Raji (cell line): ENCODE measurements around the gene CRYL1.

Experiments used
- POLR2A ChIP-seq: IDR thresholded peaks from 2 replicates; pipeline ENCODE4 v1.6.1; 2011; ENCODE audit warnings: low read depth, low read length, control low read depth; ENCODE audit not compliant: insufficient read depth

CRYL1 gene

GRCh38 chr13:20399961-20400360, 125.7 kb downstream of the CRYL1 start:
- no peak for TF ChIP-seq POLR2A

DNA sequence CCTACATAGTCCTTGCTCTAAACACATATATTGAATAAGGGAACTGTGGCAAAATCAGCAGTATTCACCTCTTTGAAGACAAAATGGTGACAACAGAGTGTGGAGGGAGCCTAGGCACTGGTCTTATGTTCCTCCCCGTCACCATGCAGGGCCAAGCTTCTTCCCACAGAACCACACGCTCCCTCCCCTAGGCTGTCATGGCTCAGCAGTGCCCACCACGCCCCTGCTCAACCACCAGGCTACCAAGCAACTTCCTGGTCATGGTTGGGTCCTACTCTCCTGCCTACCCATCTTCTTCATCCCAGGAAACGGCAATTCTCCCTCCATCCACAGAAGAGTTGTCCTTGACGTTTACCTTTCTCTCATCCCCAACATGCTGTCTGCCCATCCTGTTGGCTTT, 126.1 kb downstream of the CRYL1 start:
- no peak for TF ChIP-seq POLR2A

DNA sequence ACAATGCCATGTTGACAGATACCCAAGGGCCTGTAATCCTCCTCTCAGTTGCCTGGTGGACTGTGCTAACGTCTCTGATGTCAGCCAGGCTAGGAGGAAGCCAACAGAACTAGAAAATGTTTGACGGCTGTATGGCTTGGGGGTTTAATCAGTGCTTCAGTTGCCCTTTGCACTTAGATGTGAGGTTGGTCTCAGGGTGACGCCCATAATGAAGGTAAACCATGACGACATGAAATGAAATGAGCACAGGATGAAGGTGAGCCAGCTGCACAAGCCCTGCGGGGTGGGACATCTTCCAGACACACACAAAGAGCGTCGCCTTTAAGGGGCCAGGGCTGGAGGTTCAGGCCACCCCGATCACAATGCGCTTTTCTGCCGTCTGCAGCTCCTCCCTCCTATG, 127.2 kb downstream of the CRYL1 start:
- TF ChIP-seq POLR2A, result no peak

DNA sequence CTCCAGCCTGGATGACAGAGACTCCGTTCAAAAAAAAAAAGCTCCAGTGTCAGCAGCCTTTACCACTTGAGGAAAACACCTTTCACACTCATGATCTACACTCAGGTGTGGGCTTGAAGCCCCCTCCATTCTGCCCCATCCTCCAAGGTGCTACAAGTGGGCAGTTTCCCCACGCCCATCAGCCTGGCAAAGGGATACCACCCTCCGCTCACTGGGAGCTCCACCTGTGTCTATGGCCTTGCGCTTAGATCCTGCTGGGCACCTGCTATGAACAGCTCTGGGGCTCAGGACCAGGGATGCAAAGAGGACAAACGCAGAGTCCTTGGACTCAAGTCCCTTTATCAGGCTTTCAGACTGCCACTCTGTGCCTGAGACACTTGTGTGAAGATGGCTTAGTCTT, 127.8 kb downstream of the CRYL1 start:
- no peak for TF ChIP-seq POLR2A

GRCh38 chr13:20395061-20395916, 130.4 kb downstream of the CRYL1 start:
- no peak for TF ChIP-seq POLR2A

DNA sequence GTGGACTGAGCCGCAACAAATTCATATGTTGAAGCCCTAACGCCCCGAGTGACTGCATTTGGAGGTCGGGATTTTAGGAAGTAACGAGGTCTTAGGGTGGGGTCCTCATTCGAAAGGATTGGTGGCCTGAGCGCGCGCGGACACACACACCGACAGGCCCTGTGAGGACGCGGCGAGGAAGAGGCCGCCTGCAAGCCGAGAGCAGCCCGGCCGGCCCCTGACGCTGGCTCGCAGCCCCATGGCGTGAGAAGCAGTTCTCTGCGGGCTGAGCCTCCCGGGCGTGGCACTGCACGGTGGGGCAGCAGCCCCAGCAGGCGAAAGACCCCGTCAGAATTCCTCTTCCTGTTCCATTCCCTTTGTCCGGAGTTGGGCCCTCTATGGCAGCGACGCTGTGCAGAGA, 131.2 kb downstream of the CRYL1 start:
- no peak for TF ChIP-seq POLR2A

DNA sequence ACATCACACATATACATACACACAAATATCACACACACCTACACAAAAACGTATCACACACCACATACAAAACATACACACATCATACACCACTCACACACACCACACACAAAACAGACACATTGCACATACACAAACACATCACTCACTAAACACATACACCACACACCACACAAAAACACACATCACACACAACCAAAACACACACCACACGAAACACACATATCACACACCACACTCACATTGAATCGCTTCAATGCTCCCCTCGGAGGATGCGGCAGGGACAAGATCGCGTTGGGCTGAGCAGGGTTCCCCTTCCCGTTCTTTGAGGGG, 131.5 kb downstream of the CRYL1 start:
- TF ChIP-seq POLR2A, result no peak

DNA sequence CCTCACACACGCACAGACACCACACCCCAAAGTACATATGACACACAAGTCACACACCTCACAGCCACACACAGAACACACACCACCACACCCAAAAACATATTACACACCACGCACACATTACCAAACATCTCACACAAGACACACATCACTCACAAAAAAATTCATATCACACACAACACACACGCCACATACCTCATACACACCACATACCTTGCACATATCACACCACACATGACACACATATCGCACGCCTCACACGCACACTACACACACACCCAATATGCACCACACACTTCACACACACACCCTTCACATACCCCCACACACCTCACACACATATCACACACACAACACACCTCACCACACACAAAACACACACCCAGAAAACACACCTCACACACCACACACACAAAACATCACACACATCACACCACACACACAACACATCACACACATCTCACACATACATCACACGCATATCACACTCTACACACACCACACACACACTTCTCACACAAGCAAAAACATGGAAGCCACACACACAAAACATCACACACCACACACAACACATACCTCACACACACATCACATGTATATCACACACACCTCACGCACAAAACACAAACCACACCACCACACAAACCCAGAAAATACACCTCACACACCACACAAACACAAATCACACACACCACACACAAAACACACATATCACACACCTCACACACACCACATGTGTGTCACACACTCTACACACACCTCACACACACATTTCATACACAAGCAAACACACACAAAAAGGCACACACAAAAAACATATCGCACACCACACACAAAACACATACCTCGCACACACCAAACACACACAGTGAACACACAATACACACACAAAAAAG, 132.1 kb downstream of the CRYL1 start:
- TF ChIP-seq POLR2A, result no peak

DNA sequence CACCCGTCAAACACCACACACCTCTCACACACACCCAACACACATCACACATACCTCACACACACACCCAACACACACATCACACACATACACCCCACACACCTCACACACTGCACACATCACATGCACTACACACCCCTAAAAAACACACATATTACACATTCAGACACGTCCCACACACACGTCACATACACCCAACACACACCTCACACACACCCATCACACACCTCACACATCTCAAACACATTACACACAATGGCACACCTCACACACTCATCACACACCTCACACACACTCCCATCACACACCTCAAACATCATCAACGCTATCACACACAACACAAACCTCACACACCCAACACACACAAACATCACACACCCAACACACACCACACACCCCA, 133.1 kb downstream of the CRYL1 start:
- TF ChIP-seq POLR2A, result no peak

- no peak for TF ChIP-seq POLR2A
These were observed 133.8 kb downstream of the CRYL1 start for GRCh38 chr13:20391597-20392452.

- no peak for TF ChIP-seq POLR2A
These were observed 135.0 kb downstream of the CRYL1 start for GRCh38 chr13:20390526-20391175.

- TF ChIP-seq POLR2A, result no peak
These were observed 135.7 kb downstream of the CRYL1 start for GRCh38 chr13:20389696-20390525.

GRCh38 chr13:20388184-20388583, 137.5 kb downstream of the CRYL1 start:
- no peak for TF ChIP-seq POLR2A

- no peak for TF ChIP-seq POLR2A
These were observed 138.2 kb downstream of the CRYL1 start for GRCh38 chr13:20387441-20387971.
